Lung microvascular endothelial cell (primary cell): Measurements from ENCODE around the gene SCAPER. TPM values are rescaled to one million over a fixed set of nuclear protein-coding genes. Genes with fewer than 3 reads are reported as not detected.

ENCODE experiments used
- total RNA-seq: library from RNA; depleted of rRNA; stranded (reverse); fragments of >200 nt; gene quantifications from 2 replicates; pipeline ENCODE4 v1.2.1, GENCODE V29; 2014

Gene SCAPER
- total RNA-seq, 1 donor from 2014 or later: 11.5 TPM

Other genes with a start within 250 kb of the SCAPER start
- 28.1 and 42.3 TPM in 2 replicates for gene RCN2, start 26.4 kb upstream of the SCAPER start, total RNA-seq
- under 0.01 and 0.40 TPM in 2 replicates for gene PSTPIP1, start 89.8 kb upstream of the SCAPER start, total RNA-seq
- gene TSPAN3, start 165.8 kb upstream of the SCAPER start, total RNA-seq: 164 and 170 TPM in 2 replicates